Vagina (tissue), 2 donors: ENCODE data around the gene KANSL3.

ENCODE experiments used
- CTCF ChIP-seq, 3 experiments: fragments of 450-650 bp in 2 of 3; fragments of 200-600 bp in 1 of 3; sonication (generic) in 1 of 3; IDR thresholded peaks; one replicate each; pipeline ENCODE4 v1.5.1; 2017 to 2019; ENCODE audit warnings: antibody characterized with exemption in 3 of 3, mild to moderate bottlenecking in 2 of 3, moderate library complexity in 2 of 3
- POLR2A ChIP-seq, 2 donors: fragments of 450-650 bp; IDR thresholded peaks; one replicate each; pipeline ENCODE4 v1.6.1; 2017; ENCODE audit warnings: antibody characterized with exemption in 2 of 2, mild to moderate bottlenecking in 2 of 2, moderate library complexity in 2 of 2
- POLR2AphosphoS5 ChIP-seq, 2 donors: sonication (generic); formaldehyde crosslinking; IDR thresholded peaks; one replicate each; pipeline ENCODE4 v1.9.0; 2017; ENCODE audit warnings: antibody characterized with exemption in 2 of 2, mild to moderate bottlenecking in 2 of 2, low read depth in 1 of 2; ENCODE audit not compliant: insufficient read depth in 1 of 2

- TF ChIP-seq CTCF (IDR thresholded peaks at IDR 0.05), result no peak
- no peak for TF ChIP-seq POLR2AphosphoS5 (IDR thresholded peaks at IDR 0.05; ENCODE audit: insufficient read depth in 1 of 2, low read depth in 1 of 2)
- TF ChIP-seq POLR2A (IDR thresholded peaks at IDR 0.05), result no peak
These were observed 46.1 kb upstream of the KANSL3 start for GRCh38 chr2:96683972-96684820.
